GM18499 (cell line): ENCODE measurements around the gene KRTAP6-3.

ENCODE experiments used
- ATAC-seq: cut with Tn5 transposase; IDR thresholded peaks from one replicate; pipeline ENCODE4 v1.9.1; 2021; ENCODE audit warnings: moderate number of reproducible peaks; ENCODE audit not compliant: insufficient read depth, unreplicated experiment

The KRTAP6-3 gene

DNA sequence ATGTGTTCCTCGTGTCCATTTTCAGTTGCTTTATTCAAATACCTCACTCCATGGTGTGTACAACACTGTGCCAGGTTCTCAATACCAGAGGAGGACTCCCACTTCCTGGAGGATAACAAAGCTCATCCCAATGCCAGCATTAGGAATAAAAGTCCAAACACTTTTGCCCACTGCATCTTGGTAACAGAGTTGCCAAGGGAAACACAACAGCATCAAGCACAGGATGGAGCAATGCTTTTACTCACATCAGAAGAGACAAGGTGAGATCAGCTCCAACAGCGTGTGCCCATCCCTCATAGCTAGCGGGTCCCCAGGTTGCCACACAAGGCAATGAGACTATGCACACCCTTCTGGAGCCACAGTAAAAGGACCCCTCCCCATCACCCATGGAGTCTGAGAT is 31.1 kb downstream of the KRTAP6-3 start:
- ATAC-seq, result no peak

DNA sequence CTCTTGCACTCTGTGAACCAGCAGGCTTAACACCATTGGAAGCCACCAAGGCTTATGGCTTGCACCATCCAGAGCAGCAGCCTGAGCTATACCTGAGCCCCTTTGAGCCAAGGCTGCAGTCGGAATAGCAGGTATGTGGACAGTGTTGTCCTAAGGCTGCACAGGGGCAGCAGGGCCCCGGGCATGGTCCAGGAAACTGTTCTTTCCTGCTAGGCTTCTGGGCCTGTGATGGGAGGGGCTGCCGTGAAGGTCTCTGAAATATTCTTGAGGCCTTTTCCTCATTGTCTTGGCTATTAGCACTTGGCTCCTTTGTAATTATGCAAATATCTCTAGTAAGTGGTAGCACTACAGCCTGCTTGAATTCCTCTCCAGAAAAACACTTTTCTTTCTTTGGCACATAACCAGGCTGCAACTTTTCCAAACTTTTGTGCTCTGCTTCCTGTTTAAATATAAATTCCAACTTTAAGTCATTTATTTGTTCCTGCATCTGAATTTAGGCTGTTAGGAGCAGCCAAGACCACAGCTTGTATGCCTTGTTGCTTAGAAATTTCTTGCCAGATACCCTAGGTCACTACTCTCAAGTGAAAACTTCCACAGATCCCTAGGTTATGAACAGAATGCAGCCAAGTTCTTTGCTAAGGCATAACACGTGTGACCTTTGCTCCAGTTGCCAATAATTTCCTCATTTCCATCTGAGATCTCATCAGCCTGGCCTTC is 33.4 kb downstream of the KRTAP6-3 start:
- ATAC-seq, result no peak

DNA sequence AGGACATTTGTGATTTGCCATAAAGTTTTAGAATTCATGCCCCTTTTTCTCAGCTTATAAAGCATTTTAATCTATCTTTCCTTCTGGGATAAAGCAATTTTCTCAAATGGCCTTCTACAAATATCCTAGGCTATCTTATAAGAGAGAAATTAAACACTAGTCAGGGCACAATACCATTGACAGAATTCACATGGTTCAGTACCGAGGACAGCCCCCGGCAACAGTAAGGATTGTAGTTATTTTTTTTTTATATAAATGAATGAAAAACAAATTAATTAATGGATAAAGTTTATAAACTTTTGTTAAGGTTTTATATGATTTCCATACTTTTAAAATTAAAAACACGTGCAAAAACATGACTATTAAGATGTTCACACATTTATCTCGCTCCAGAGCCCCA is 35.9 kb downstream of the KRTAP6-3 start:
- no peak for ATAC-seq

DNA sequence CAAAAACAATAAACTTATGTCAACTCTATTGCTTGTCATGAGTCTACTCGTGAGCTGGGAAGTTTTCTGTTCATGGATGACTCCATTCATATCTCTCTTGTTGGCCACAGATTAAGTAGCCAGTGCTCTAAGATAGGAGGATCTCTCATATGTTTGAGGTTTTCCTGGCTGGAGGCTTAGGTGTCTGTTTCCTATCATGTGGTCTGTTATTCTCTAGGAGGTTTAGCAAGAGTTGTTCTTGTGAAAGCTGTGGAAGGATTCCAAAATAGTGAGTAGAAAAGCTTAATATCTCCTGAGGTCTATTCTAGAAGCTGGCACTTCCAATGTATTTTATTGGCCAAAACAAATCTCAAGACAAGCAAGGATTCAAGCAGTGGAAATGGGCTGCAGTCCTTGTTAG is 37.0 kb downstream of the KRTAP6-3 start:
- no peak for ATAC-seq

DNA sequence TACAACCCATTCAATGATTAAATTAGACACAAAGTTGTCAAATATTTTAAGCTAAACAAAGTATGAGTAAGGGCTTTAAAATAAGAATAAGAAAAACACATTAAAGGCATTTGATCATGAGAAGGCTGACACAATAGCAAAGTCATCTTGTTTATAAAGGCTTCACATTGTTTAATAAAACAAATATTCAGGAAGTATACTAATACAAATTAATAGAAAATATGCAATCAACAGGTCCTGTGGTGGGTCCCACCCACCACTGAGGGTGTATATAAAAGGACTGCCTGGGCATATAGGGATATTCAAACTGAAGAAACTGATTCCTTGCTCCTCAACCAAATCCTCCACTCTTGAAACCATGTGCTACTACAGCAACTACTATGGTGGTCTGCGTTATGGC is 42.7 kb downstream of the KRTAP6-3 start, which contains the start of gene KRTAP20-2:
KRTAP20-2 (plus strand) TSS at position 301 of the 400 bp plus-strand sequence; CDS start at position 359, 58 bp downstream.
- ATAC-seq, result no peak

DNA sequence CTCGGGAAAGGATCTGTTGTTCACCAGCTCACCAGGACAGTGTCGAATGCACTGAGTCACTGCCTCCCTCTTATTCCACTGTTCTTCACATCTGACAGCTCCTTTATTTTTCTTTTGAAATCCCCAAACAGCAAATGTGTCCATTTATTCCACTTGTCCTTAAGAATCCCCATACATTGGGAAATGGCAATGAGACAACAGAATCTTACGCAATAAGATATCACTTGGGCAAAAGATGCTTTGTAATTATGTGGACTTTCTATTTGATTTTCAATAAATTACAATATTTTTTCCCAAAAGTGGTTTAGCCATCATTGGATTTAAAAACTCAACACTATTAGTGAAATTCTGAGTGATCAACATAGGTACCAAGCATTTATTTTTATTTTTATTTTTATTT is 46.4 kb downstream of the KRTAP6-3 start:
- no peak for ATAC-seq

DNA sequence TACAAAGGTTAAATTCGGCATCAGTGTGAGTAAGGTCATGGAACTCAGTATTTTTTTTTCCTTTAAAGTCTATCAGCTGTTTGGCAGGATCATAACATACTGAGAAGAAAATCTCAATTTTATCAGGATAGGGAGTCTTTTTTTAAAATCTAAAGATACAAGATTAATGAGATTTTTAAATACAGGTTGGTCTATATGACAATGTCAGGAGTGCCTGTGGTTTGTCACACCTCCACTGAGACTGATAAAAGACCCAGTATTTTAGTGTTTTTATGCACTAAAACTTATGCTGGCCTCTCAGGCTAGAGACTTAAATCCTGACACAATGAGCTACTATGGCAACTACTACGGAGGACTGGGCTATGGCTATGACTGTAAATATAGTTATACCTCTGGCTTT is 50.3 kb downstream of the KRTAP6-3 start, which contains the start of gene KRTAP20-3:
KRTAP20-3 (plus strand) TSS at position 301 of the 400 bp plus-strand sequence.
- no peak for ATAC-seq
